HepG2 (cell line): Measurements from ENCODE around the gene TMEM53. TPM values are rescaled to one million over a fixed set of nuclear protein-coding genes. Genes with fewer than 3 reads are reported as not detected.

Experiments
- ATAC-seq: fragments of 200-7000 bp; cut with Tn5 transposase; 3 replicates; pipeline ENCODE4 v1.9.1; 2020; ENCODE audit warnings: mild to moderate bottlenecking, moderate library complexity
- BruUV-seq: library from RNA; stranded (reverse); fragments of 400-500 nt; replicated peaks from 2 replicates; lab custom pipeline; 2021; lab: Mats Ljungman, UMichigan
- CTCF ChIA-PET: fragments of 300-600 bp; formaldehyde crosslinking; extraction: SDS; loops from one replicate; lab custom pipeline; 2021; ENCODE audit warnings: low total read pairs, inconsistent platforms, low intra/inter-chr PET ratio; lab: Yijun Ruan, JAX
- POLR2A ChIA-PET: fragments of 350-600 bp; sonication (Branson Sonifier 250); formaldehyde crosslinking; loops from one replicate; lab custom pipeline; 2020; ENCODE audit warnings: antibody characterized with exemption, inconsistent platforms; lab: Yijun Ruan, JAX
- DNase-seq: peaks from one replicate; pipeline ENCODE4 v3.0.0-alpha.2; 2015; ENCODE audit warnings: low spot score
- FAIRE-seq: peaks from 3 replicates; lab custom pipeline; 2011; peaks lifted over from hg19 to GRCh38; lab: Jason Lieb, UNC
- H2AFZ ChIP-seq: one replicate; pipeline ENCODE4 v1.6.1; 2011; ENCODE audit warnings: low read length, inconsistent platforms
- H3K27ac ChIP-seq: fragments of 300-600 bp; 3 replicates; pipeline ENCODE4 v1.8.0; 2011; ENCODE audit warnings: mixed run types, mild to moderate bottlenecking, mixed read lengths, low read length, inconsistent platforms; ENCODE audit not compliant: insufficient read depth; ENCODE audit errors: extremely low read length
- H3K27me3 ChIP-seq, 2 experiments: fragments of 200-600 bp in 1 of 2; 2 replicates in 1 of 2; 3 replicates in 1 of 2; pipeline versions ENCODE4 v1.6.0 to v1.8.0; 2011; ENCODE audit warnings: low read length in 2 of 2, mild to moderate bottlenecking in 2 of 2, moderate library complexity in 2 of 2, inconsistent platforms in 1 of 2; ENCODE audit not compliant: insufficient read depth in 2 of 2, control insufficient read depth in 1 of 2
- H3K36me3 ChIP-seq, 2 experiments: fragments of 200-600 bp in 1 of 2; replicated peaks in 1 of 2; 2 replicates in 1 of 2; 3 replicates in 1 of 2; pipeline versions ENCODE4 v1.5.1 to v1.8.0; 2011; ENCODE audit warnings: low read length in 2 of 2, inconsistent platforms in 1 of 2; ENCODE audit not compliant: insufficient read depth in 2 of 2, control insufficient read depth in 1 of 2
- H3K4me1 ChIP-seq: 2 replicates; pipeline ENCODE4 v1.5.1; 2012; ENCODE audit warnings: low read length, inconsistent platforms; ENCODE audit not compliant: insufficient read depth
- H3K4me2 ChIP-seq: 2 replicates; pipeline ENCODE4 v1.6.0; 2011; ENCODE audit warnings: low read depth, low read length, inconsistent platforms
- H3K4me3 ChIP-seq, 3 experiments: fragments of 200-600 bp in 1 of 3; sonication (generic), shearing (Covaris generic) in 1 of 3; replicated peaks in 1 of 3; 2 replicates each; pipeline ENCODE4 v1.5.1; 2011 to 2016; ENCODE audit warnings: low read length in 3 of 3, inconsistent platforms in 2 of 3, low read depth in 2 of 3, mild to moderate bottlenecking in 2 of 3, control low read depth in 1 of 3, mixed read lengths in 1 of 3; ENCODE audit not compliant: insufficient read depth in 1 of 3
- H3K79me2 ChIP-seq: one replicate; pipeline ENCODE4 v1.6.1; 2011; ENCODE audit warnings: low read length, inconsistent platforms; ENCODE audit not compliant: insufficient read depth
- H3K9ac ChIP-seq: 2 replicates; pipeline ENCODE4 v1.6.0; 2011; ENCODE audit warnings: mild to moderate bottlenecking, low read depth, low read length, inconsistent platforms; ENCODE audit not compliant: insufficient read depth
- H3K9me3 ChIP-seq: 2 replicates; pipeline ENCODE4 v1.5.1; 2012; ENCODE audit warnings: mild to moderate bottlenecking, low read length
- H4K20me1 ChIP-seq: 2 replicates; pipeline ENCODE4 v1.6.0; 2011; ENCODE audit warnings: inconsistent platforms, mild to moderate bottlenecking, low read length, moderate library complexity; ENCODE audit not compliant: insufficient read depth
- ARID4A ChIP-seq: sonication (generic); formaldehyde crosslinking; IDR thresholded peaks from 2 replicates; pipeline ENCODE4 v1.5.0; 2020; ENCODE audit warnings: mild to moderate bottlenecking, missing genetic modification reagents, borderline replicate concordance
- ATF1 ChIP-seq: IDR thresholded peaks from 2 replicates; pipeline ENCODE4 v1.6.1; 2016; ENCODE audit warnings: mild to moderate bottlenecking, control low read depth
- E2F5 ChIP-seq: sonication (generic); formaldehyde crosslinking; conservative IDR thresholded peaks from 2 replicates; pipeline ENCODE4 v1.4.0; 2020; ENCODE audit warnings: missing genetic modification reagents
- GMEB1 ChIP-seq: sonication (generic); formaldehyde crosslinking; IDR thresholded peaks from 2 replicates; pipeline ENCODE4 v1.5.1; 2020; ENCODE audit warnings: missing genetic modification reagents, mild to moderate bottlenecking, borderline replicate concordance
- MIER2 ChIP-seq: IDR thresholded peaks from 2 replicates; pipeline ENCODE4 v1.6.1; 2016; ENCODE audit warnings: missing biosample characterization, missing genetic modification reagents
- MXD4 ChIP-seq: IDR thresholded peaks from 2 replicates; pipeline ENCODE4 v1.6.1; 2016; ENCODE audit warnings: mild to moderate bottlenecking, missing biosample characterization, missing genetic modification reagents
- NRL ChIP-seq: sonication (generic); formaldehyde crosslinking; IDR thresholded peaks from 2 replicates; pipeline ENCODE4 v1.5.0; 2020; ENCODE audit warnings: missing genetic modification reagents, mild to moderate bottlenecking, moderate library complexity, borderline replicate concordance
- PRDM10 ChIP-seq: sonication (generic); formaldehyde crosslinking; IDR thresholded peaks from 2 replicates; pipeline ENCODE4 v1.4.0; 2020; ENCODE audit warnings: low read depth, missing genetic modification reagents
- ZNF432 ChIP-seq: sonication (generic); formaldehyde crosslinking; IDR thresholded peaks from 2 replicates; pipeline ENCODE4 v1.5.0; 2020; ENCODE audit warnings: missing genetic modification reagents, mild to moderate bottlenecking, borderline replicate concordance
- ZNF570 ChIP-seq: sonication (generic); formaldehyde crosslinking; IDR thresholded peaks from 2 replicates; pipeline ENCODE4 v1.4.0; 2020; ENCODE audit warnings: mild to moderate bottlenecking, missing genetic modification reagents, borderline replicate concordance
- WGBS: methylation state at CpG from one replicate; pipeline ENCODE4 v1.1.6; 2017; ENCODE audit warnings: low lambda C conversion rate; 5-methylcytosine and 5-hydroxymethylcytosine counted together
- in situ Hi-C: cut with HindIII; loops from 2 replicates; pipeline ENCODE4 v1.10.0; 2017; ENCODE audit warnings: low pct_unique_long_range_greater_than_20kb; ENCODE audit not compliant: extremely low pct_ligation_motif_present
- intact Hi-C: fragments of 100-400 bp; cut with micrococcal nuclease; formaldehyde crosslinking; loops from one replicate; pipeline ENCODE4 v1.10.0; 2022; ENCODE audit not compliant: unreplicated experiment
- polyA plus RNA-seq, 8 experiments: library from polyadenylated mRNA; depleted of rRNA in 3 of 8; stranded (reverse) in 7 of 8; unstranded in 1 of 8; fragments of >200 nt; fragmentation: Illumina TruSeq in 4 of 8; extraction: Trizol in 4 of 8; gene quantifications; 2 replicates each; pipeline versions ENCODE4 v1.2.1 to v1.2.3, GENCODE V29; 2011 to 2016; ENCODE audit warnings: low read depth in 4 of 8, missing spikeins in 1 of 8, mixed read lengths in 1 of 8; ENCODE audit not compliant: insufficient read depth in 1 of 8
- total RNA-seq, 5 experiments: library from RNA; depleted of rRNA; stranded (reverse); fragments of >200 nt; fragmentation: Illumina TruSeq; extraction: Trizol; gene quantifications; 2 replicates each; pipeline ENCODE4 v1.2.3, GENCODE V29; 2016; ENCODE audit warnings: low read depth in 1 of 5

TMEM53 gene
- total and polyA plus RNA-seq, 2 of the 13 experiments (the other 11 are each of a cell fraction or from before 2014, with no cell fraction given), result 12.6 to 20.2 TPM

- no peaks in the 10 kb centered on the region for H3K79me2 ChIP-seq
- WGBS, result 44% methylated on average over 6 of the region's 7 CpGs
- H3K4me3 ChIP-seq, result no peak overlapping the region
- FAIRE-seq, result no peak
- no peaks in the 10 kb centered on the region for H3K36me3 ChIP-seq
- H4K20me1 ChIP-seq, result no peaks in the 10 kb centered on the region
- H3K9ac ChIP-seq, result no peak overlapping the region
- BruUV-seq, result no TSS peak
- ATAC-seq, result no peak
- H3K4me1 ChIP-seq, result peaks cover 47% of the 10 kb centered on the region
- in situ Hi-C loops (no loop called here), intact Hi-C loops (no loop called here)
- POLR2A ChIA-PET, result interaction anchor here (0.8 to 3.0 kb wide), 3 partner anchors 23 to 103 kb away, joined by 3 to 14 read pairs (median 5); partner anchors contain the start of genes ARMH1, PLK3 and TMEM53
- CTCF ChIA-PET, result no interaction called here
- no peak overlapping the region for H3K27ac ChIP-seq
- no peaks in the 10 kb centered on the region for H3K9me3 ChIP-seq
- H3K4me2 ChIP-seq, result no peak overlapping the region
- DNase-seq, result no peak
- H2AFZ ChIP-seq, result no peak overlapping the region
- TF ChIP-seq MIER2 (CRISPR knock-in tag), result no peak
- no peak for TF ChIP-seq ZNF432 (CRISPR knock-in tag)
- TF ChIP-seq NRL, result no peak
- TF ChIP-seq ARID4A, result no peak
- TF ChIP-seq MXD4 (CRISPR knock-in tag), result no peak
- TF ChIP-seq ATF1, result no peak
- TF ChIP-seq GMEB1, result no peak
- TF ChIP-seq E2F5 (CRISPR knock-in tag), result no peak
- no peak for TF ChIP-seq ZNF570 (CRISPR knock-in tag)
- no peak for TF ChIP-seq PRDM10 (CRISPR knock-in tag)
- H3K27me3 ChIP-seq, result no peaks in the 10 kb centered on the region
Measured at GRCh38 chr1:44696789-44697345, 22.6 kb upstream of the TMEM53 start.
